Stimulated activated CD4-positive, alpha-beta T cell treated with anti-CD3 and anti-CD28 coated beads, Interleukin-1b, Interleukin-23, amount 100 ng/mL, for 24 hours (primary cell): Measurements from ENCODE around the gene CCL4L2.
"Not testable (repeated sequence)": the region's sequence is repeated elsewhere in the genome, so short reads cannot be mapped to it uniquely, and the experiment has no call there.

Experiments used
- DNase-seq, 4 experiments: peaks; one replicate each; pipeline ENCODE4 v3.0.0-alpha.2; 2020; ENCODE audit warnings: low read depth in 4 of 4, low spot score in 1 of 4

Gene CCL4L2

GRCh38 chr17:36220737-36221580 is 10.1 kb downstream of the CCL4L2 start:
- DNase-seq = not testable (repeated sequence)

- DNase-seq = not testable (repeated sequence)
Measured at GRCh38 chr17:36221581-36222100, 10.8 kb downstream of the CCL4L2 start.

GRCh38 chr17:36222967-36223366 is 12.1 kb downstream of the CCL4L2 start:
- DNase-seq = not testable (repeated sequence)

GRCh38 chr17:36229644-36230043 is 18.8 kb downstream of the CCL4L2 start:
- not testable (repeated sequence) for DNase-seq

- not testable (repeated sequence) for DNase-seq
Measured at GRCh38 chr17:36242046-36242445, 31.2 kb downstream of the CCL4L2 start.
